GM12878 (cell line): ENCODE results near the gene CNPY2. TPM values are rescaled to one million over a fixed set of nuclear protein-coding genes. Genes with fewer than 3 reads are reported as not detected.

Experiments
- ATAC-seq: fragments of 200-7000 bp; cut with Tn5 transposase; 3 replicates; pipeline ENCODE4 v1.9.1; 2020; ENCODE audit warnings: mild to moderate bottlenecking, moderate library complexity
- BruUV-seq: library from RNA; stranded (reverse); fragments of 400-500 nt; replicated peaks from 2 replicates; lab custom pipeline; 2021; lab: Mats Ljungman, UMichigan
- CTCF ChIA-PET: fragments of 300-600 bp; sonication (Branson Sonifier 250); formaldehyde crosslinking; extraction: SDS; loops from one replicate; lab custom pipeline; 2021; ENCODE audit warnings: inconsistent platforms; lab: Yijun Ruan, JAX
- POLR2A ChIA-PET: fragments of 350-600 bp; formaldehyde crosslinking; extraction: SDS; loops from one replicate; lab custom pipeline; 2021; ENCODE audit warnings: inconsistent platforms; lab: Charles Lee
- RAD21 ChIA-PET: fragments of 300-600 bp; sonication (Branson Sonifier 250); formaldehyde crosslinking; loops from one replicate; lab custom pipeline; 2023; ENCODE audit warnings: antibody characterized with exemption; ENCODE audit not compliant: unreplicated experiment; lab: Charles Lee
- SMC1A ChIA-PET: fragments of 300-600 bp; sonication (Branson Sonifier 250); formaldehyde crosslinking; loops from one replicate; lab custom pipeline; 2023; ENCODE audit not compliant: unreplicated experiment, uncharacterized antibody; lab: Charles Lee
- DNase-seq: peaks from one replicate; pipeline ENCODE4 v3.0.0-alpha.2; 2011; ENCODE audit warnings: low read depth, low spot score
- FAIRE-seq: peaks from 3 replicates; lab custom pipeline; 2011; peaks lifted over from hg19 to GRCh38; lab: Jason Lieb, UNC
- H2AFZ ChIP-seq: 2 replicates; pipeline ENCODE4 v1.6.0; 2011; ENCODE audit warnings: low read depth, low read length, control low read depth; ENCODE audit not compliant: control insufficient read depth
- H3K27ac ChIP-seq: 2 replicates; pipeline ENCODE4 v1.5.1; 2011; ENCODE audit warnings: control low read depth; ENCODE audit not compliant: control insufficient read depth, insufficient read depth
- H3K27me3 ChIP-seq, 2 experiments: replicated peaks in 1 of 2; 2 replicates each; pipeline versions ENCODE4 v1.6.0 to v1.6.1; 2011; ENCODE audit warnings: low read length in 1 of 2; ENCODE audit not compliant: control insufficient read depth in 2 of 2, insufficient read depth in 2 of 2
- H3K36me3 ChIP-seq, 2 experiments: 2 replicates each; pipeline ENCODE4 v1.5.1; 2011; ENCODE audit warnings: low read length in 1 of 2; ENCODE audit not compliant: control insufficient read depth in 2 of 2, insufficient read depth in 2 of 2
- H3K4me1 ChIP-seq: 2 replicates; pipeline ENCODE4 v1.6.1; 2011; ENCODE audit warnings: mild to moderate bottlenecking, low read length, moderate library complexity, mixed read lengths; ENCODE audit not compliant: control insufficient read depth, insufficient read depth
- H3K4me2 ChIP-seq: 2 replicates; pipeline ENCODE4 v1.6.0; 2011; ENCODE audit warnings: control low read depth; ENCODE audit not compliant: control insufficient read depth, insufficient read depth
- H3K4me3 ChIP-seq: fragments of 200-600 bp; sonication (generic); 2 replicates; pipeline ENCODE4 v1.5.1; 2016
- H3K79me2 ChIP-seq: 2 replicates; pipeline ENCODE4 v1.6.0; 2011; ENCODE audit warnings: low read length; ENCODE audit not compliant: control insufficient read depth, insufficient read depth
- H3K9ac ChIP-seq: 2 replicates; pipeline ENCODE4 v1.8.0; 2011; ENCODE audit warnings: low read length, control low read depth, mixed read lengths; ENCODE audit not compliant: control insufficient read depth, insufficient read depth
- H3K9me3 ChIP-seq: replicated peaks from 3 replicates; pipeline ENCODE4 v1.5.1; 2011; ENCODE audit warnings: mild to moderate bottlenecking, low read length; ENCODE audit not compliant: control insufficient read depth, insufficient read depth
- H4K20me1 ChIP-seq: 2 replicates; pipeline ENCODE4 v1.6.0; 2011; ENCODE audit not compliant: control insufficient read depth, insufficient read depth
- CHD1 ChIP-seq: IDR thresholded peaks from 2 replicates; pipeline ENCODE4 v1.6.1; 2012; ENCODE audit warnings: low read depth, low read length, improper control_type of control experiment
- FOS ChIP-seq: IDR thresholded peaks from 3 replicates; pipeline ENCODE4 v1.6.1; 2011; ENCODE audit warnings: borderline replicate concordance; ENCODE audit not compliant: insufficient read length; ENCODE audit errors: extremely low read depth
- HDAC6 ChIP-seq: fragments of 200-600 bp; sonication (generic); IDR thresholded peaks from one replicate; pipeline ENCODE4 v1.8.0; 2017; ENCODE audit warnings: antibody characterized with exemption; ENCODE audit not compliant: unreplicated experiment
- NFIC ChIP-seq: IDR thresholded peaks from 2 replicates; pipeline ENCODE4 v1.6.1; 2012; ENCODE audit warnings: low read depth, mild to moderate bottlenecking, inconsistent platforms, low read length, moderate library complexity
- STAT1 ChIP-seq: fragments of 450-650 bp; conservative IDR thresholded peaks from 2 replicates; pipeline ENCODE4 v1.6.1; 2014; ENCODE audit warnings: antibody characterized with exemption, mild to moderate bottlenecking
- SUZ12 ChIP-seq: fragments of 200-600 bp; sonication (generic); IDR thresholded peaks from one replicate; pipeline ENCODE4 v1.6.1; 2018; ENCODE audit warnings: antibody characterized with exemption, mild to moderate bottlenecking; ENCODE audit not compliant: unreplicated experiment
- TARDBP ChIP-seq: IDR thresholded peaks from 2 replicates; pipeline ENCODE4 v1.6.1; 2016; ENCODE audit warnings: borderline replicate concordance
- TBL1XR1 ChIP-seq: IDR thresholded peaks from 2 replicates; pipeline ENCODE4 v1.6.1; 2012; ENCODE audit warnings: low read depth, low read length, improper control_type of control experiment
- USF1 ChIP-seq: IDR thresholded peaks from 2 replicates; pipeline ENCODE4 v1.6.1; 2011; ENCODE audit warnings: borderline replicate concordance, low read depth, mild to moderate bottlenecking, moderate library complexity, mixed read lengths, low read length; ENCODE audit not compliant: insufficient read depth; ENCODE audit errors: extremely low read length
- ZNF622 ChIP-seq: fragments of 450-650 bp; IDR thresholded peaks from 2 replicates; pipeline ENCODE4 v1.6.1; 2017; ENCODE audit warnings: mild to moderate bottlenecking, inconsistent platforms
- WGBS: methylation state at CpG from one replicate; pipeline ENCODE4 v1.1.6; 2016; ENCODE audit warnings: low lambda C conversion rate; ENCODE audit not compliant: insufficient replicate concordance, insufficient coverage; ENCODE audit errors: missing lambda C conversion rate; 5-methylcytosine and 5-hydroxymethylcytosine counted together
- in situ Hi-C: fragments of 300-500 bp; cut with MboI; formaldehyde crosslinking; loops from 9 replicates; pipeline ENCODE4 v1.14.3; 2018; ENCODE audit warnings: mixed read lengths
- intact Hi-C: fragments of 100-400 bp; cut with micrococcal nuclease; formaldehyde crosslinking; loops from one replicate; pipeline ENCODE4 v1.14.2; 2022; ENCODE audit not compliant: unreplicated experiment
- polyA plus RNA-seq, 11 experiments: library from polyadenylated mRNA; depleted of rRNA in 4 of 11; unstranded in 6 of 11; stranded (reverse) in 5 of 11; fragments of >200 nt; fragmentation: Nextera tagmentation in 4 of 11; fragmentation: Illumina TruSeq in 1 of 11; extraction: Ambion mirVana in 4 of 11; extraction: Trizol in 1 of 11; gene quantifications; 1 replicate in 1 of 11; 2 replicates in 10 of 11; pipeline versions ENCODE4 v1.2.1 to v1.2.3, GENCODE V29; 2011 to 2016; ENCODE audit warnings: inconsistent platforms in 2 of 11, missing spikeins in 2 of 11, low read depth in 1 of 11
- total RNA-seq, 4 experiments: library from RNA; depleted of rRNA in 3 of 4; stranded (reverse); fragments of >200 nt in 3 of 4; fragmentation: Illumina TruSeq in 1 of 4; extraction: Trizol in 1 of 4; gene quantifications; 2 replicates each; pipeline versions ENCODE4 v1.2.1 to v1.2.3, GENCODE V29; 2013 to 2021
- TF ChIP-seq, protein P1 (sequence below): fragments of 450-650 bp; IDR thresholded peaks from 2 replicates; pipeline ENCODE4 v1.6.1; 2014; ENCODE audit warnings: mild to moderate bottlenecking
- TF ChIP-seq, protein P2 (sequence below): fragments of 450-650 bp; IDR thresholded peaks from 2 replicates; pipeline ENCODE4 v1.6.1; 2016; ENCODE audit warnings: mild to moderate bottlenecking, moderate library complexity, borderline replicate concordance

CNPY2 gene
- total and polyA plus RNA-seq, 10 of the 15 experiments (the other 5 are each of a cell fraction or from before 2014, with no cell fraction given), result 25.0 to 276 (median 87.8) TPM

GRCh38 chr12:56333679-56334489 is 18.1 kb upstream of the CNPY2 start, which contains the start of gene PAN2:
Gene PAN2, minus strand, starts transcription at chr12:56334000. Its CDS starts 906 bp downstream, at chr12:56333094.
- peak; percentile 97 for ATAC-seq
- TF ChIP-seq HDAC6 (peak; percentile 53), STAT1 (no peak), SUZ12 (no peak), NFIC (peak; percentile 35; the same call in 1 of the 2 replicates), ZNF622 (peak; percentile 66), TBL1XR1 (no peak; the same call in 1 of the 2 replicates), CHD1 (no peak; the same call in 1 of the 2 replicates), FOS (peak; percentile 89), TARDBP (no peak; the same call in 1 of the 2 replicates), USF1 (no peak)
- TF ChIP-seq, protein P1, sequence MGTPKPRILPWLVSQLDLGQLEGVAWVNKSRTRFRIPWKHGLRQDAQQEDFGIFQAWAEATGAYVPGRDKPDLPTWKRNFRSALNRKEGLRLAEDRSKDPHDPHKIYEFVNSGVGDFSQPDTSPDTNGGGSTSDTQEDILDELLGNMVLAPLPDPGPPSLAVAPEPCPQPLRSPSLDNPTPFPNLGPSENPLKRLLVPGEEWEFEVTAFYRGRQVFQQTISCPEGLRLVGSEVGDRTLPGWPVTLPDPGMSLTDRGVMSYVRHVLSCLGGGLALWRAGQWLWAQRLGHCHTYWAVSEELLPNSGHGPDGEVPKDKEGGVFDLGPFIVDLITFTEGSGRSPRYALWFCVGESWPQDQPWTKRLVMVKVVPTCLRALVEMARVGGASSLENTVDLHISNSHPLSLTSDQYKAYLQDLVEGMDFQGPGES, result peak; percentile 86
- TF ChIP-seq, protein P2, sequence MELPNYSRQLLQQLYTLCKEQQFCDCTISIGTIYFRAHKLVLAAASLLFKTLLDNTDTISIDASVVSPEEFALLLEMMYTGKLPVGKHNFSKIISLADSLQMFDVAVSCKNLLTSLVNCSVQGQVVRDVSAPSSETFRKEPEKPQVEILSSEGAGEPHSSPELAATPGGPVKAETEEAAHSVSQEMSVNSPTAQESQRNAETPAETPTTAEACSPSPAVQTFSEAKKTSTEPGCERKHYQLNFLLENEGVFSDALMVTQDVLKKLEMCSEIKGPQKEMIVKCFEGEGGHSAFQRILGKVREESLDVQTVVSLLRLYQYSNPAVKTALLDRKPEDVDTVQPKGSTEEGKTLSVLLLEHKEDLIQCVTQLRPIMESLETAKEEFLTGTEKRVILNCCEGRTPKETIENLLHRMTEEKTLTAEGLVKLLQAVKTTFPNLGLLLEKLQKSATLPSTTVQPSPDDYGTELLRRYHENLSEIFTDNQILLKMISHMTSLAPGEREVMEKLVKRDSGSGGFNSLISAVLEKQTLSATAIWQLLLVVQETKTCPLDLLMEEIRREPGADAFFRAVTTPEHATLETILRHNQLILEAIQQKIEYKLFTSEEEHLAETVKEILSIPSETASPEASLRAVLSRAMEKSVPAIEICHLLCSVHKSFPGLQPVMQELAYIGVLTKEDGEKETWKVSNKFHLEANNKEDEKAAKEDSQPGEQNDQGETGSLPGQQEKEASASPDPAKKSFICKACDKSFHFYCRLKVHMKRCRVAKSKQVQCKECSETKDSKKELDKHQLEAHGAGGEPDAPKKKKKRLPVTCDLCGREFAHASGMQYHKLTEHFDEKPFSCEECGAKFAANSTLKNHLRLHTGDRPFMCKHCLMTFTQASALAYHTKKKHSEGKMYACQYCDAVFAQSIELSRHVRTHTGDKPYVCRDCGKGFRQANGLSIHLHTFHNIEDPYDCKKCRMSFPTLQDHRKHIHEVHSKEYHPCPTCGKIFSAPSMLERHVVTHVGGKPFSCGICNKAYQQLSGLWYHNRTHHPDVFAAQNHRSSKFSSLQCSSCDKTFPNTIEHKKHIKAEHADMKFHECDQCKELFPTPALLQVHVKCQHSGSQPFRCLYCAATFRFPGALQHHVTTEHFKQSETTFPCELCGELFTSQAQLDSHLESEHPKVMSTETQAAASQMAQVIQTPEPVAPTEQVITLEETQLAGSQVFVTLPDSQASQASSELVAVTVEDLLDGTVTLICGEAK, result peak; percentile 68; the same call in 1 of the 2 replicates

More at GRCh38 chr12:56333679-56334489, 18.1 kb upstream of the CNPY2 start, which contains the start of gene PAN2:
- POLR2A ChIA-PET, result interaction anchor here (0.6 to 11.4 kb wide), 10 partner anchors 13 to 239 kb away, joined by 3 to 140 read pairs (median 5); partner anchors contain the start of genes ANKRD52, APOF, CNPY2 and STAT2
- no peaks in the 10 kb centered on the region for H4K20me1 ChIP-seq
- SMC1A ChIA-PET, result interaction anchor here (0.6 to 2.2 kb wide), 10 partner anchors 17 to 545 kb away, joined by 3 to 10 read pairs (median 4); partner anchors contain the start of genes CNPY2, STAT2 and TIMELESS
- H3K27me3 ChIP-seq, result no peaks in the 10 kb centered on the region
- peak within 1 kb of the TSS; percentile 97 for H3K4me3 ChIP-seq
- no peaks in the 10 kb centered on the region for H3K36me3 ChIP-seq
- peaks cover 14% of the 10 kb centered on the region for H3K79me2 ChIP-seq
- peak within 1 kb of the TSS; percentile 94 for H3K4me2 ChIP-seq
- in situ Hi-C loops, result no loop called here
- H3K27ac ChIP-seq, result peak within 1 kb of the TSS; percentile 99
- peak; percentile 89 for DNase-seq
- no TSS peak for BruUV-seq
- FAIRE-seq, result peak; percentile 85
- RAD21 ChIA-PET, result interaction anchor here (0.8 to 2.2 kb wide), 6 partner anchors 18 to 130 kb away, joined by 3 to 18 read pairs (median 6); partner anchors contain the start of genes CNPY2, STAT2 and TIMELESS
- intact Hi-C loops, result loop anchor here (1.0 to 5.0 kb wide), 4 partner anchors 18 to 144 kb away; partner anchors contain the start of gene STAT2
- H3K9ac ChIP-seq, result peak within 1 kb of the TSS; percentile 99
- CTCF ChIA-PET, result interaction anchor here (0.5 to 1.8 kb wide), 11 partner anchors 18 to 1044 kb away, joined by 3 to 20 read pairs (median 3); partner anchors contain the start of genes CNPY2, CS and STAT2
- H2AFZ ChIP-seq, result peak within 1 kb of the TSS; percentile 87
- H3K9me3 ChIP-seq, result no peaks in the 10 kb centered on the region
- peaks cover 24% of the 10 kb centered on the region for H3K4me1 ChIP-seq
- under 1% methylated on average over 45 of the region's 45 CpGs for WGBS
